ENCODE results near the gene GOLGA3.
A peak's percentile ranks its signal among the peaks of the same experiment; 100 is the strongest.
"Not testable (repeated sequence)": the region's sequence is repeated elsewhere in the genome, so short reads cannot be mapped to it uniquely, and the experiment has no call there.

GOLGA3 gene

GRCh38 chr12:132814232-132814631, 14.4 kb downstream of the GOLGA3 start:
- no peak for DNase-seq (ENCODE audit: low read depth)

GRCh38 chr12:132813443-132813842, 15.2 kb downstream of the GOLGA3 start:
- DNase-seq (ENCODE audit: low read depth): no peak

- no peak for DNase-seq (ENCODE audit: low read depth)
These were observed 15.9 kb downstream of the GOLGA3 start for GRCh38 chr12:132812631-132813305.

GRCh38 chr12:132809391-132809790, 19.3 kb downstream of the GOLGA3 start:
- DNase-seq (ENCODE audit: low read depth): not testable (repeated sequence)

- no peak for DNase-seq (ENCODE audit: low read depth)
These were observed 21.2 kb downstream of the GOLGA3 start for GRCh38 chr12:132807295-132808092.

GRCh38 chr12:132806857-132807256, 21.8 kb downstream of the GOLGA3 start:
- peak; percentile 13 for DNase-seq (ENCODE audit: low read depth)

GRCh38 chr12:132804426-132804861, 24.2 kb downstream of the GOLGA3 start:
- DNase-seq (ENCODE audit: low read depth): no peak

GRCh38 chr12:132803888-132804287, 24.8 kb downstream of the GOLGA3 start:
- DNase-seq (ENCODE audit: low read depth): no peak

GRCh38 chr12:132803125-132803524, 25.5 kb downstream of the GOLGA3 start:
- no peak for DNase-seq (ENCODE audit: low read depth)

GRCh38 chr12:132801741-132802140, 26.9 kb downstream of the GOLGA3 start:
- DNase-seq (ENCODE audit: low read depth): no peak

- DNase-seq (ENCODE audit: low read depth): no peak
These were observed 29.8 kb downstream of the GOLGA3 start for GRCh38 chr12:132798836-132799235.

- no peak for DNase-seq (ENCODE audit: low read depth)
These were observed 30.7 kb downstream of the GOLGA3 start for GRCh38 chr12:132797820-132798570.

GRCh38 chr12:132795847-132796246, 32.8 kb downstream of the GOLGA3 start:
- no peak for DNase-seq (ENCODE audit: low read depth)

- DNase-seq (ENCODE audit: low read depth): not testable (repeated sequence)
These were observed 36.7 kb downstream of the GOLGA3 start for GRCh38 chr12:132791940-132792339.

- no peak for DNase-seq (ENCODE audit: low read depth)
These were observed 39.6 kb downstream of the GOLGA3 start for GRCh38 chr12:132789099-132789471.

GRCh38 chr12:132788375-132789098, 40.1 kb downstream of the GOLGA3 start:
- DNase-seq (ENCODE audit: low read depth): no peak

- DNase-seq (ENCODE audit: low read depth): no peak
These were observed 40.8 kb downstream of the GOLGA3 start for GRCh38 chr12:132787877-132788276.

GRCh38 chr12:132786192-132786591, 42.5 kb downstream of the GOLGA3 start:
- no peak for DNase-seq (ENCODE audit: low read depth)

- DNase-seq (ENCODE audit: low read depth): no peak
These were observed 44.1 kb downstream of the GOLGA3 start for GRCh38 chr12:132784580-132784979.

- no peak for DNase-seq (ENCODE audit: low read depth)
These were observed 44.6 kb downstream of the GOLGA3 start for GRCh38 chr12:132783917-132784531.

- DNase-seq (ENCODE audit: low read depth): no peak
These were observed 46.7 kb downstream of the GOLGA3 start for GRCh38 chr12:132781938-132782337.
